SK-N-SH (cell line): ENCODE measurements around the gene EIF1.

ENCODE experiments used
- CTCF ChIP-seq: fragments of 200-600 bp; sonication (generic); IDR thresholded peaks from 2 replicates; pipeline ENCODE4 v1.6.1; 2017; ENCODE audit warnings: antibody characterized with exemption, mild to moderate bottlenecking, moderate library complexity
- EP300 ChIP-seq, 2 experiments: IDR thresholded peaks; 2 replicates each; pipeline versions ENCODE4 v1.4.0 to v1.6.1; 2012; ENCODE audit warnings: borderline replicate concordance in 1 of 2, low read depth in 1 of 2, low read length in 1 of 2
- EZH2phosphoT487 ChIP-seq: fragments of 200-600 bp; sonication (generic); IDR thresholded peaks from 2 replicates; pipeline ENCODE4 v1.6.1; 2017; ENCODE audit warnings: low read depth, mixed run types, mild to moderate bottlenecking, antibody characterized with exemption, moderate library complexity, borderline replicate concordance
- MAX ChIP-seq: IDR thresholded peaks from 2 replicates; pipeline ENCODE4 v1.4.0; 2012; ENCODE audit warnings: low read depth
- RAD21 ChIP-seq: IDR thresholded peaks from 2 replicates; pipeline ENCODE4 v1.6.1; 2012; ENCODE audit warnings: mild to moderate bottlenecking, low read length
- RFX5 ChIP-seq: IDR thresholded peaks from 2 replicates; pipeline ENCODE4 v1.6.1; 2012; ENCODE audit warnings: mild to moderate bottlenecking, improper control_type of control experiment, low read length
- USF2 ChIP-seq: fragments of 150-350 bp; IDR thresholded peaks from 2 replicates; pipeline ENCODE4 v1.6.1; 2017; ENCODE audit warnings: antibody characterized with exemption, low read length, low read depth, borderline replicate concordance

- TF ChIP-seq RFX5 (no peak), MAX (no peak), EP300 (IDR thresholded peaks at IDR 0.05; ENCODE audit: borderline replicate concordance in 1 of 2, low read depth in 1 of 2, low read length in 1 of 2) (no peak), CTCF (no peak), USF2 (no peak), RAD21 (no peak), EZH2phosphoT487 (no peak)
Observed at GRCh38 chr17:41664172-41664457, 24.6 kb upstream of the EIF1 start.
